ENCODE measurements around the gene FABP1. TPM values are rescaled to one million over a fixed set of nuclear protein-coding genes. Genes with fewer than 3 reads are reported as not detected.

Gene FABP1
- total and polyA plus RNA-seq, 2 of the 4 experiments (the other 2 are of a cell fraction) = not detected

Small RNAs within 50 kb of the gene (microRNA-seq; reads per million reads assigned to microRNA genes)
- 0 reads per million in 2 experiments for gene MIR4780 (ENCODE audit: insufficient read depth in 1 of 2, insufficient read length in 1 of 2, unreplicated experiment in 1 of 2)

Small RNAs within 50 kb of the gene (small RNA-seq; reads per million reads assigned to genes)
- gene MIR4780 = 0 reads per million in 5 experiments

Other genes starting within 250 kb of the FABP1 start
- under 0.01 and 174 TPM in 2 replicates for gene RNU2-63P, start 111.5 kb downstream of the FABP1 start, total RNA-seq (2012; rRNA removed)
- not detected in 2 replicates for gene RNU2-63P, start 111.5 kb downstream of the FABP1 start, polyA plus RNA-seq (2012; rRNA removed)
- gene KRCC1, start 72.3 kb downstream of the FABP1 start, total RNA-seq (2012; rRNA removed) = 16.5 and 22.8 TPM in 2 replicates
- gene KRCC1, start 72.3 kb downstream of the FABP1 start, polyA plus RNA-seq (2012; rRNA removed) = 11.9 and 14.3 TPM in 2 replicates
- not detected in 2 replicates for gene SMYD1, start 60.2 kb downstream of the FABP1 start, total RNA-seq (2012; rRNA removed)
- gene SMYD1, start 60.2 kb downstream of the FABP1 start, polyA plus RNA-seq (2012; rRNA removed) = not detected in 2 replicates
- gene THNSL2, start 42.3 kb upstream of the FABP1 start, total RNA-seq (2012; rRNA removed) = not detected in 2 replicates
- not detected in 2 replicates for gene THNSL2, start 42.3 kb upstream of the FABP1 start, polyA plus RNA-seq (2012; rRNA removed)

All from IMR-90 (cell line).